HEK293T (cell line): ENCODE measurements around the gene ZNF782.

Source experiments
- BHLHE40 ChIP-seq: fragments of 450-650 bp; IDR thresholded peaks from 2 replicates; pipeline ENCODE4 v1.6.1; 2016; ENCODE audit warnings: mild to moderate bottlenecking, moderate library complexity, borderline replicate concordance
- ELF4 ChIP-seq: fragments of 450-650 bp; IDR thresholded peaks from 2 replicates; pipeline ENCODE4 v1.6.1; 2017; ENCODE audit warnings: antibody characterized with exemption
- FOXK2 ChIP-seq: fragments of 450-650 bp; IDR thresholded peaks from 2 replicates; pipeline ENCODE4 v1.6.1; 2016; ENCODE audit warnings: mild to moderate bottlenecking
- FOXM1 ChIP-seq: fragments of 450-650 bp; IDR thresholded peaks from 2 replicates; pipeline ENCODE4 v1.6.1; 2017; ENCODE audit warnings: mild to moderate bottlenecking, borderline replicate concordance
- HDGF ChIP-seq: fragments of 450-650 bp; IDR thresholded peaks from 2 replicates; pipeline ENCODE4 v1.6.1; 2017; ENCODE audit warnings: antibody characterized with exemption, borderline replicate concordance
- PKNOX1 ChIP-seq: fragments of 450-650 bp; IDR thresholded peaks from 2 replicates; pipeline ENCODE4 v1.6.1; 2016
- SUZ12 ChIP-seq: fragments of 450-650 bp; IDR thresholded peaks from 2 replicates; pipeline ENCODE4 v1.6.1; 2016; ENCODE audit warnings: mild to moderate bottlenecking
- ZNF384 ChIP-seq: fragments of 450-650 bp; IDR thresholded peaks from 2 replicates; pipeline ENCODE4 v1.6.1; 2016

GRCh38 chr9:96874201-96874785, 20.0 kb upstream of the ZNF782 start:
- no peak for TF ChIP-seq SUZ12
- no peak for TF ChIP-seq ZNF384
- no peak for TF ChIP-seq PKNOX1
- TF ChIP-seq BHLHE40: no peak
- no peak for TF ChIP-seq FOXM1
- TF ChIP-seq ELF4: no peak
- TF ChIP-seq HDGF: no peak
- no peak for TF ChIP-seq FOXK2
